ENCODE results near the gene RRP9. TPM values are rescaled to one million over a fixed set of nuclear protein-coding genes. Genes with fewer than 3 reads are reported as not detected.
"Not testable (repeated sequence)": the region's sequence is repeated elsewhere in the genome, so short reads cannot be mapped to it uniquely, and the experiment has no call there.

The RRP9 gene
- total RNA-seq, result 10 to 100 TPM in 1 of 2 donors, 1 to 10 TPM in 1; 8.0 to 13.2 TPM

GRCh38 chr3:51941798-51942602, at the start of gene RRP9, which contains the start of gene PARP3:
TSS of gene RRP9 (minus strand) at chr3:51941904. CDS start at chr3:51941867, 37 bp downstream.
TSS of gene PARP3 (plus strand) at chr3:51942363. CDS start at chr3:51943356, 993 bp downstream.
- intact Hi-C loops (cut with DNase I), result loop anchor here (10.0 kb wide), 1 partner anchor 53 kb away; the partner anchor contains the start of gene RPL29
- ATAC-seq (peak; percentile 98), DNase-seq (peak; percentile 100)
- Histone ChIP-seq H3K27me3 (no peaks in the 10 kb centered on the region), H3K4me1 (peaks cover 30% of the 10 kb centered on the region), H3K4me3 (peak within 1 kb of the TSS; percentile 30 to 53), H3K36me3 (replicated peaks in 1 of 2; ENCODE audit: insufficient read depth in 1 of 2, low read depth in 2 of 2) (peaks cover 0 to 4% of the 10 kb centered on the region in 2 donors), H3K9me3 (no peaks in the 10 kb centered on the region), H3K27ac (peak within 1 kb of the TSS; percentile 71 to 86 (median 84))
- WGBS, 2 donors, result 1% methylated on average over 67 of the region's 67 CpGs; no CpG with 5 or more reads in 1 of the 2 donors
- peak in 2 of 3 donors; percentile 66 to 70 for TF ChIP-seq POLR2A (IDR thresholded peaks at IDR 0.05)
- peak; percentile 98 to 100 (median 100) for TF ChIP-seq CTCF (IDR thresholded peaks at IDR 0.05)

- 89 to 96% methylated on average over 13 to 27 of the region's 38 CpGs for WGBS, 2 donors
- peaks cover 0 to 14% of the 10 kb centered on the region in 2 donors for H3K36me3 ChIP-seq (replicated peaks in 1 of 2; ENCODE audit: insufficient read depth in 1 of 2, low read depth in 2 of 2)
- H3K4me3 ChIP-seq, H3K27ac ChIP-seq, H3K27me3 ChIP-seq, DNase-seq, H3K9me3 ChIP-seq, ATAC-seq: not testable (repeated sequence)
- intact Hi-C loops (cut with DNase I), result loop anchor here (10.0 kb wide), 1 partner anchor 46 kb away; the partner anchor contains the start of genes PARP3 and RRP9
- peaks cover 31% of the 10 kb centered on the region for H3K4me1 ChIP-seq
Observed at GRCh38 chr3:51990501-51990971, 48.8 kb upstream of the RRP9 start.

- peaks cover 22% of the 10 kb centered on the region for H3K4me1 ChIP-seq
- no peak overlapping the region for H3K27ac ChIP-seq
- no peaks in the 10 kb centered on the region for H3K9me3 ChIP-seq
- no peaks in the 10 kb centered on the region for H3K27me3 ChIP-seq
- DNase-seq (no peak), ATAC-seq (no peak)
- no peak for TF ChIP-seq CTCF (IDR thresholded peaks at IDR 0.05)
- TF ChIP-seq POLR2A (IDR thresholded peaks at IDR 0.05), result no peak
- H3K4me3 ChIP-seq, result no peak overlapping the region
- intact Hi-C loops (cut with DNase I), result no loop called here
- H3K36me3 ChIP-seq (replicated peaks in 1 of 2; ENCODE audit: insufficient read depth in 1 of 2, low read depth in 2 of 2), result peaks cover 0 to 4% of the 10 kb centered on the region in 2 donors
- 72 to 75% methylated on average over 9 to 15 of the region's 15 CpGs for WGBS, 2 donors
Observed at GRCh38 chr3:51988286-51989146, 46.8 kb upstream of the RRP9 start.

GRCh38 chr3:51987568-51987967, 45.9 kb upstream of the RRP9 start:
- ATAC-seq (no peak), DNase-seq (no peak)
- TF ChIP-seq POLR2A (IDR thresholded peaks at IDR 0.05) (no peak), CTCF (IDR thresholded peaks at IDR 0.05) (no peak)
- Histone ChIP-seq H3K4me1 (peaks cover 20% of the 10 kb centered on the region), H3K9me3 (no peaks in the 10 kb centered on the region), H3K36me3 (replicated peaks in 1 of 2; ENCODE audit: insufficient read depth in 1 of 2, low read depth in 2 of 2) (peaks cover 0 to 2% of the 10 kb centered on the region in 2 donors), H3K27ac (no peak overlapping the region), H3K27me3 (no peaks in the 10 kb centered on the region), H3K4me3 (no peak overlapping the region)
- intact Hi-C loops (cut with DNase I), result no loop called here
- WGBS, 2 donors, result 90 to 94% methylated on average over 6 to 7 of the region's 7 CpGs
